IMR-90 (cell line): Measurements from ENCODE around the gene MTURN.

Source experiments
- CEBPB ChIP-seq: IDR thresholded peaks from 2 replicates; pipeline ENCODE4 v1.6.1; 2012; ENCODE audit warnings: low read depth, low read length, improper control_type of control experiment
- CTCF ChIP-seq: conservative IDR thresholded peaks from 2 replicates; pipeline ENCODE4 v1.5.1; 2012; ENCODE audit warnings: mild to moderate bottlenecking, low read depth, low read length, improper control_type of control experiment
- ELK1 ChIP-seq: fragments of 150-350 bp; IDR thresholded peaks from 2 replicates; pipeline ENCODE4 v1.6.1; 2016; ENCODE audit warnings: low read depth, mild to moderate bottlenecking, low read length, moderate library complexity, borderline replicate concordance
- FOS ChIP-seq: fragments of 150-350 bp; IDR thresholded peaks from 2 replicates; pipeline ENCODE4 v1.6.1; 2016; ENCODE audit warnings: low read depth, low read length
- MAFK ChIP-seq: IDR thresholded peaks from 2 replicates; pipeline ENCODE4 v1.6.1; 2012; ENCODE audit warnings: low read depth, low read length, improper control_type of control experiment
- MAZ ChIP-seq: IDR thresholded peaks from 2 replicates; pipeline ENCODE4 v1.6.1; 2012; ENCODE audit warnings: low read depth, mild to moderate bottlenecking, low read length, improper control_type of control experiment, moderate library complexity, borderline replicate concordance
- POLR2A ChIP-seq: IDR thresholded peaks from 2 replicates; pipeline ENCODE4 v1.6.1; 2012; ENCODE audit warnings: mild to moderate bottlenecking, low read depth, low read length
- RAD21 ChIP-seq: IDR thresholded peaks from 2 replicates; pipeline ENCODE4 v1.6.1; 2012; ENCODE audit warnings: low read length, improper control_type of control experiment
- RCOR1 ChIP-seq: IDR thresholded peaks from 2 replicates; pipeline ENCODE4 v1.6.1; 2012; ENCODE audit warnings: mild to moderate bottlenecking, low read length, improper control_type of control experiment; ENCODE audit not compliant: insufficient replicate concordance
- RFX5 ChIP-seq: IDR thresholded peaks from 2 replicates; pipeline ENCODE4 v1.8.0; 2012; ENCODE audit warnings: low read depth, mild to moderate bottlenecking, low read length, moderate library complexity
- SMC3 ChIP-seq: fragments of 150-350 bp; IDR thresholded peaks from 2 replicates; pipeline ENCODE4 v1.6.1; 2016; ENCODE audit warnings: low read depth, mild to moderate bottlenecking, antibody characterized with exemption, low read length, moderate library complexity
- USF2 ChIP-seq: fragments of 150-350 bp; IDR thresholded peaks from 2 replicates; pipeline ENCODE4 v1.6.1; 2017; ENCODE audit warnings: mild to moderate bottlenecking, antibody characterized with exemption, low read length, low read depth

GRCh38 chr7:30136117-30136731, 1.4 kb downstream of the MTURN start:
- no peak for TF ChIP-seq POLR2A
- TF ChIP-seq CTCF: no peak
- no peak for TF ChIP-seq MAFK
- TF ChIP-seq ELK1: no peak
- no peak for TF ChIP-seq USF2
- no peak for TF ChIP-seq SMC3
- no peak for TF ChIP-seq FOS
- TF ChIP-seq RAD21: no peak
- no peak for TF ChIP-seq CEBPB
- TF ChIP-seq RFX5: no peak
- TF ChIP-seq RCOR1: no peak
- TF ChIP-seq MAZ: 0 out of 2 replicates have a peak, but pooled peaks have one; percentile 4
